ENCODE results near the gene BATF3.

BATF3 gene

GRCh38 chr1:212702672-212703071 lies 3.0 kb upstream of the BATF3 start:
- DNase-seq, result no peak

GRCh38 chr1:212701910-212702309 lies 2.3 kb upstream of the BATF3 start:
- DNase-seq, result no peak

- no peak for DNase-seq
Measured at GRCh38 chr1:212700892-212701819, 1.5 kb upstream of the BATF3 start.

GRCh38 chr1:212700223-212700891 lies 717 bp upstream of the BATF3 start:
- DNase-seq, result no peak

- DNase-seq, result peak; percentile 7
Measured at GRCh38 chr1:212699104-212699624, 476 bp downstream of the BATF3 start.

- no peak for DNase-seq
Measured at GRCh38 chr1:212698467-212699103, 1.1 kb downstream of the BATF3 start.

- no peak for DNase-seq
Measured at GRCh38 chr1:212696721-212697331, 2.8 kb downstream of the BATF3 start.

GRCh38 chr1:212692774-212693644 lies 6.6 kb downstream of the BATF3 start:
- no peak for DNase-seq

GRCh38 chr1:212691561-212692071 lies 8.0 kb downstream of the BATF3 start:
- DNase-seq, result no peak

GRCh38 chr1:212690816-212691403 lies 8.7 kb downstream of the BATF3 start:
- DNase-seq, result no peak

- DNase-seq, result no peak
Measured at GRCh38 chr1:212689758-212690529, 9.7 kb downstream of the BATF3 start.

- no peak for DNase-seq
Measured at GRCh38 chr1:212689196-212689725, 10.4 kb downstream of the BATF3 start.

- no peak for DNase-seq
Measured at GRCh38 chr1:212688341-212689047, 11.1 kb downstream of the BATF3 start.

- DNase-seq, result no peak
Measured at GRCh38 chr1:212687811-212688210, 11.8 kb downstream of the BATF3 start.

GRCh38 chr1:212686591-212686990 lies 13.0 kb downstream of the BATF3 start:
- DNase-seq, result no peak

GRCh38 chr1:212686069-212686468 lies 13.6 kb downstream of the BATF3 start:
- DNase-seq, result no peak

- no peak for DNase-seq
Measured at GRCh38 chr1:212685429-212685828, 14.2 kb downstream of the BATF3 start.

- no peak for DNase-seq
Measured at GRCh38 chr1:212684521-212685090, 15.0 kb downstream of the BATF3 start.

- no peak for DNase-seq
Measured at GRCh38 chr1:212684076-212684475, 15.6 kb downstream of the BATF3 start.
